Activated CD4-positive, alpha-beta T cell treated with anti-CD3 and anti-CD28 coated beads for 24 hours (primary cell): ENCODE data around the gene RIMS4.

Experiments
- DNase-seq, 2 donors: peaks; one replicate each; pipeline ENCODE4 v3.0.0-alpha.2; 2020; ENCODE audit warnings: low read depth in 2 of 2

Gene RIMS4

GRCh38 chr20:44762466-44763140 lies 47.7 kb downstream of the RIMS4 start:
- no peak for DNase-seq

- DNase-seq = no peak
Observed at GRCh38 chr20:44761423-44761822, 48.9 kb downstream of the RIMS4 start.

GRCh38 chr20:44759595-44759994 lies 50.8 kb downstream of the RIMS4 start:
- no peak for DNase-seq

- DNase-seq = no peak
Observed at GRCh38 chr20:44758247-44759101, 51.9 kb downstream of the RIMS4 start.

GRCh38 chr20:44756956-44757355 lies 53.4 kb downstream of the RIMS4 start:
- no peak for DNase-seq

GRCh38 chr20:44756011-44756688 lies 54.2 kb downstream of the RIMS4 start:
- no peak for DNase-seq

GRCh38 chr20:44754554-44754953 lies 55.8 kb downstream of the RIMS4 start:
- no peak for DNase-seq

- DNase-seq = no peak
Observed at GRCh38 chr20:44752099-44752931, 58.0 kb downstream of the RIMS4 start.

GRCh38 chr20:44750081-44750805 lies 60.1 kb downstream of the RIMS4 start:
- DNase-seq = no peak

GRCh38 chr20:44748005-44748370 lies 62.4 kb downstream of the RIMS4 start:
- DNase-seq = no peak

GRCh38 chr20:44747166-44748004 lies 63.0 kb downstream of the RIMS4 start:
- peak; percentile 43 to 64 for DNase-seq

- DNase-seq = no peak
Observed at GRCh38 chr20:44746367-44747165, 63.8 kb downstream of the RIMS4 start.

GRCh38 chr20:44745598-44746366 lies 64.6 kb downstream of the RIMS4 start, which contains the start of gene KCNK15:
TSS of gene KCNK15 (plus strand) at chr20:44745865. CDS start at chr20:44745911, 46 bp downstream.
- peak; percentile 23 to 32 for DNase-seq

- no peak for DNase-seq
Observed at GRCh38 chr20:44745122-44745597, 65.2 kb downstream of the RIMS4 start.

- no peak for DNase-seq
Observed at GRCh38 chr20:44743916-44744655, 66.3 kb downstream of the RIMS4 start.

- DNase-seq = no peak
Observed at GRCh38 chr20:44743080-44743701, 67.2 kb downstream of the RIMS4 start.
